Measurements from ENCODE around the gene MRPS14. TPM values are rescaled to one million over a fixed set of nuclear protein-coding genes. Genes with fewer than 3 reads are reported as not detected.

The MRPS14 gene
- total RNA-seq, 6 donors from 2014 or later: 11.5 to 28.9 (median 18.8) TPM

- H3K27me3 ChIP-seq: no peaks in the 10 kb centered on the region
- peak overlapping the region in 1 of 4 donors; percentile 2 for H3K27ac ChIP-seq
- ATAC-seq (ENCODE audit: low FRiP score in 2 of 2) (no peak), DNase-seq (no peak)
- no peaks in the 10 kb centered on the region for H3K9me3 ChIP-seq
- TF ChIP-seq CTCF (IDR thresholded peaks at IDR 0.05): no peak
- peaks cover 14 to 87% (median 61%) of the 10 kb centered on the region in 4 donors for H3K36me3 ChIP-seq
- 86 to 95% methylated on average over 4 of the region's 4 CpGs for WGBS, 2 donors
- H3K4me3 ChIP-seq: no peak overlapping the region
- H3K4me1 ChIP-seq: peaks cover 0 to 1% (median 0%) of the 10 kb centered on the region in 4 donors
These were observed 8.0 kb downstream of the MRPS14 start for GRCh38 chr1:175015243-175015642.

- Histone ChIP-seq H3K4me1 (peaks cover 0 to 4% (median 1%) of the 10 kb centered on the region in 4 donors), H3K4me3 (no peak overlapping the region), H3K9me3 (no peaks in the 10 kb centered on the region), H3K27me3 (no peaks in the 10 kb centered on the region), H3K36me3 (peaks cover 19 to 99% (median 67%) of the 10 kb centered on the region in 4 donors), H3K27ac (no peak overlapping the region)
- DNase-seq (no peak), ATAC-seq (ENCODE audit: low FRiP score in 2 of 2) (no peak)
- TF ChIP-seq POLR2A (IDR thresholded peaks at IDR 0.05) (no peak), POLR2AphosphoS5 (IDR thresholded peaks at IDR 0.05) (no peak), EP300 (IDR thresholded peaks at IDR 0.05) (no peak), CTCF (IDR thresholded peaks at IDR 0.05) (no peak)
- 81 to 89% methylated on average over 1 of the region's 1 CpG for WGBS, 2 donors
These were observed 9.8 kb downstream of the MRPS14 start for GRCh38 chr1:175013445-175013844.

GRCh38 chr1:175009532-175009931 is 13.7 kb downstream of the MRPS14 start:
- Histone ChIP-seq H3K27me3 (no peaks in the 10 kb centered on the region), H3K36me3 (peaks cover 11 to 95% (median 46%) of the 10 kb centered on the region in 4 donors), H3K4me3 (no peak overlapping the region), H3K9me3 (no peaks in the 10 kb centered on the region), H3K27ac (peak overlapping the region in 2 of 4 donors; percentile 38 to 57), H3K4me1 (peaks cover 0 to 4% (median 1%) of the 10 kb centered on the region in 4 donors)
- DNase-seq (no peak), ATAC-seq (ENCODE audit: low FRiP score in 2 of 2) (no peak)
- 72 to 76% methylated on average over 10 of the region's 10 CpGs for WGBS, 2 donors
- TF ChIP-seq EP300 (IDR thresholded peaks at IDR 0.05) (no peak), CTCF (IDR thresholded peaks at IDR 0.05) (no peak), POLR2A (IDR thresholded peaks at IDR 0.05) (no peak), POLR2AphosphoS5 (IDR thresholded peaks at IDR 0.05) (no peak)

- Histone ChIP-seq H3K36me3 (peaks cover 6 to 52% (median 15%) of the 10 kb centered on the region in 4 donors), H3K4me1 (peaks cover 25 to 39% (median 25%) of the 10 kb centered on the region in 4 donors), H3K9me3 (no peaks in the 10 kb centered on the region), H3K4me3 (no peak overlapping the region), H3K27ac (no peak overlapping the region), H3K27me3 (no peaks in the 10 kb centered on the region)
- TF ChIP-seq EP300 (IDR thresholded peaks at IDR 0.05) (no peak), POLR2A (IDR thresholded peaks at IDR 0.05) (no peak), CTCF (IDR thresholded peaks at IDR 0.05) (no peak), POLR2AphosphoS5 (IDR thresholded peaks at IDR 0.05) (no peak)
- 90 to 93% methylated on average over 8 of the region's 8 CpGs for WGBS, 2 donors
- ATAC-seq (ENCODE audit: low FRiP score in 2 of 2) (no peak), DNase-seq (no peak)
These were observed 18.0 kb downstream of the MRPS14 start for GRCh38 chr1:175005085-175005783.

GRCh38 chr1:175003521-175003920 is 19.7 kb downstream of the MRPS14 start:
- ATAC-seq (ENCODE audit: low FRiP score in 2 of 2) (no peak), DNase-seq (no peak)
- Histone ChIP-seq H3K27ac (no peak overlapping the region), H3K4me1 (peaks cover 21 to 39% (median 29%) of the 10 kb centered on the region in 4 donors), H3K9me3 (no peaks in the 10 kb centered on the region), H3K36me3 (peaks cover 1 to 36% (median 8%) of the 10 kb centered on the region in 4 donors), H3K4me3 (no peak overlapping the region), H3K27me3 (no peaks in the 10 kb centered on the region)
- TF ChIP-seq CTCF (IDR thresholded peaks at IDR 0.05) (no peak), POLR2AphosphoS5 (IDR thresholded peaks at IDR 0.05) (no peak), EP300 (IDR thresholded peaks at IDR 0.05) (no peak), POLR2A (IDR thresholded peaks at IDR 0.05) (no peak)
- WGBS, 2 donors: 70 to 75% methylated on average over 2 of the region's 2 CpGs
